Adrenal gland (tissue), 5 donors: ENCODE data around the gene DPEP3.

ENCODE experiments used
- CTCF ChIP-seq, 6 experiments: fragments of 450-650 bp in 4 of 6; fragments of 200-600 bp in 2 of 6; sonication (generic) in 1 of 6; IDR thresholded peaks; 1 replicate in 5 of 6; 2 replicates in 1 of 6; pipeline versions ENCODE4 v1.5.1 to v1.8.0; 2016 to 2021; ENCODE audit warnings: antibody characterized with exemption in 6 of 6, mild to moderate bottlenecking in 2 of 6, moderate library complexity in 1 of 6
- POLR2A ChIP-seq, 2 donors: fragments of 450-650 bp; IDR thresholded peaks; one replicate each; pipeline ENCODE4 v1.6.1; 2017; ENCODE audit warnings: antibody characterized with exemption in 2 of 2, mild to moderate bottlenecking in 2 of 2, moderate library complexity in 1 of 2
- donor health status: DM: no; HTN: no; CAD: no.

- TF ChIP-seq POLR2A (IDR thresholded peaks at IDR 0.05), result no peak
- no peak for TF ChIP-seq CTCF (IDR thresholded peaks at IDR 0.05)
These were observed 50.1 kb downstream of the DPEP3 start for GRCh38 chr16:67930191-67930590.
